Omental fat pad (tissue), 4 donors: Measurements from ENCODE around the gene LDLRAD3. TPM values are rescaled to one million over a fixed set of nuclear protein-coding genes. Genes with fewer than 3 reads are reported as not detected.

ENCODE experiments used
- ATAC-seq: fragments of 150-250 bp; one replicate; pipeline ENCODE4 v1.9.1; 2016; ENCODE audit warnings: mild to moderate bottlenecking, moderate library complexity; ENCODE audit not compliant: low FRiP score
- DNase-seq: peaks from one replicate; pipeline ENCODE4 v3.0.0-alpha.2; 2019; ENCODE audit warnings: low spot score
- CTCF ChIP-seq, 3 donors: fragments of 450-650 bp; IDR thresholded peaks; one replicate each; pipeline ENCODE4 v1.5.1; 2016 to 2017; ENCODE audit warnings: antibody characterized with exemption in 3 of 3, mild to moderate bottlenecking in 3 of 3, moderate library complexity in 2 of 3
- total RNA-seq, 4 donors: library from RNA; depleted of rRNA; stranded (reverse); fragments of >200 nt; gene quantifications; one replicate each; pipeline ENCODE4 v1.1.0, GENCODE V29; 2016

LDLRAD3 gene
- total RNA-seq, 4 donors from 2014 or later, result 15.6 to 70.2 (median 25.7) TPM

DNA sequence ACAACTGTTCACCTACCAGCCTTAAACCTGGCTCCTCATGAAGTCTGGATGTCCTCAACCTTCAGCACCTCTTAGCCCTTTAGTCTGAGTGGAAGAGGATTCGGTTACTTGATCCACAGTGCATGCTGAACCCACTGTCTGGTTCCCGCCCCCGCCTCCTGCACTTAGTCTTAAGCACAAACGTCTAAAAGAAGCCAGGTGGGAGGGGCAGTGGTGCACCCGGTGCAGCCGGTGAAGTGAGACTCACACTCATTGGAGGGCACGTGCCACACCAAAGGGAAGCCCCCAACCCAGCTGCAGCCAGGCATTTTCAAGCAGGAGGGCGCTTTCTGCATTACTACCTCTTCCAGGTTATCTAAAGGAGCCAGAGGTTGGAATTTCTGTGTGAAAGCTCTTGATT, 198.6 kb downstream of the LDLRAD3 start:
- TF ChIP-seq CTCF (IDR thresholded peaks at IDR 0.05), result no peak
- DNase-seq (no peak), ATAC-seq (no peak)

DNA sequence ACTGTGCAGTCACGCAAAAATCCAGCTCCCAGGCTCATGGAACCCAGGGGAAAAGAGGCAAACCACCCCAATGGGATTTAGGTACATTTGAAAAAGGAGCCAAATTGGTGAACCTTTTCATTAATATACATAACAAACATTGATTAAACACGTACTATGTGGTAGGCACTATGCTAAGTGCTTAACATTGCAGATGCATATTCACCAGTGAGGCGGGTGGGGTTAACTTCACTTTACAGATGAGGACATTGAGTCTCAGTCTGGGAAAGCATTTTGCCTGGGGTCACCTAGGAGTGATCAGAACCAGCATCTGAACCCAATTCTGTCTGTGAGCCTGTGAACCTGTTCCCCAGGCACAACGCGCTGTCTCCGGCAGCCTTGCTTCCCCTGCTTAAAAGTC, 199.0 kb downstream of the LDLRAD3 start:
- no peak for TF ChIP-seq CTCF (IDR thresholded peaks at IDR 0.05)
- no peak for DNase-seq
- no peak for ATAC-seq

DNA sequence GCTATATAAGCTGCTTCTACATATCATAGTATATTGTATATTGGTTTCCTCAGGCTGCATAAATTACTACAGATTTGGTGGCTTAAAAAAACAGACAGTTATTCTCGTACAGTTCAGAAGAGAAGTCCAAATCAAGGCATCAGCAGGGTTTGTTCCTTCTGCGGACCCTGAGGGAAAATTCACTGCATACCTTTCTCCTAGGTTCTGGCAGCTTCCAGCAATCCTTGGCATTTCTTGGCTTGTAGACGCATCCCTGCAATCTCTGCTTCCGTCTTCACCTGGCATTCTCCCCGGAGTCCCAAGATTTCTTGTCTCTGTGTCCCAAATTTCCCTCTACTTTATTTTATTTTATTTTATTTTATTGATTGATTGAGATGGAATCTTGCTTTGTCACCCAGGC, 202.6 kb downstream of the LDLRAD3 start:
- no peak for ATAC-seq
- TF ChIP-seq CTCF (IDR thresholded peaks at IDR 0.05), result no peak
- no peak for DNase-seq

DNA sequence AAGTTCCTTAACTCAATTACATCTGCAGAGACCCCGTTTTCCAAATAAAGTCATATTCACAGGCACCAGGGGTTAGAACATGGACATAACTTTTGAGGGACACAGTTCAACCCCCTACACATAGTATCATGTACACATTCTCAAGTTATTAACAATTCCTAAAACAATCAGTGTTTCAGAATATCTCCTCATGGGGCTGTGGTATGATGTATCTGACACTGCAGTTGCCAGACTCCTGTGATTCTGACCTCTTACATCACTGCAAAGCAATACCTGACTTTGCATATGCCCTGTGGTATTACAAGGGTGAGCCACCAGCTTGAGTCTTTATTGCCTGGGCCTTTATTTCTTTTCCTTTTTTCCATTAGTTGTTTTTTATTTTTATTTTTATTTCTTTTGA, 203.6 kb downstream of the LDLRAD3 start:
- no peak for DNase-seq
- ATAC-seq, result no peak
- TF ChIP-seq CTCF (IDR thresholded peaks at IDR 0.05), result no peak

GRCh38 chr11:36148701-36149100, 204.8 kb downstream of the LDLRAD3 start:
- ATAC-seq (no peak), DNase-seq (no peak)
- no peak for TF ChIP-seq CTCF (IDR thresholded peaks at IDR 0.05)

DNA sequence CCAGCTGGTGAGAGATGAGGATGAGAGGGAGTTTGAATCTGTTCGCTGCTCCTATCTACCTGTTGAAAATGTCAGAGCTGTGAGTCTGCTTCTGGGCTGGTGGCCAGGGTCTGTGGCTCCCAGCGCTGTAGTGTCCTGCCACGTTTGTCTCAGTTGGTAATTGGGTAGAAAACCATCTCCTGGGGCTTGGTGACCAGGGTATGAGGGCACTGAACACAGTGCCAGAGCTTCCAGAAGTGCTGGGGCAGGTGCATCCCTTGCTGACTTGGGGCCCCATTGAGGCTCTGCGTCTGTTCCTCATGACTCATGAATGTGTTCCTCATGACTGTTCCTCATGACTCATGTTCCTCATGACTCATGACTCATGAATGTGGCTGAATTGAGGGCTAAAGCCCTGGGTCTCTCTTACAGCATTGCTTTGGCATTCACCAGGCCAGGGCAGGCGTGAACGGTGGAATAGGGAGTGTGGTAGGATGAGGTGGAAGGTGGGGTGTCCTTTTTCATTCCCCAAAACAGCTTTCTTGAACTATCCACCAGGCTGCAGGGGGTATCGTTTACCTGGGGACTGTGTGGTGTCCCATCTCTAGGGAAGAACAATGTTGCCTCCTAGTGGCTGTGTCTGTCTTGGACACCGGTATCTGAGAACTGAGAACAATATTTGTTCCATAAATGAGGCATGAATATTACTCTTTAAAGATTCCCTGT, 205.8 kb downstream of the LDLRAD3 start:
- DNase-seq, result peak; percentile 58
- TF ChIP-seq CTCF (IDR thresholded peaks at IDR 0.05), result no peak
- ATAC-seq, result peak; percentile 97

- no peak for TF ChIP-seq CTCF (IDR thresholded peaks at IDR 0.05)
- no peak for ATAC-seq
- no peak for DNase-seq
Measured at GRCh38 chr11:36150986-36151385, 207.1 kb downstream of the LDLRAD3 start.
